Measurements from ENCODE around the gene CPA3. TPM values are rescaled to one million over a fixed set of nuclear protein-coding genes. Genes with fewer than 3 reads are reported as not detected.

The CPA3 gene
- total and polyA plus RNA-seq, 3 experiments from 2014 or later, result not detected

GRCh38 chr3:148925845-148926244, 60.7 kb downstream of the CPA3 start:
- Mint-ChIP-seq H3K36me3 (no peaks in the 10 kb centered on the region), H3K4me3 (no peak overlapping the region), H3K9me3 (peaks cover 0 to 4% (median 0%) of the 10 kb centered on the region in 5 donors), H3K27me3 (peaks cover 0 to 14% of the 10 kb centered on the region in 2 donors), H3K27ac (no peak overlapping the region), H3K4me1 (no peaks in the 10 kb centered on the region)
- H3K4me3 ChIP-seq (ENCODE audit: low read length), result no peak overlapping the region
- H3K27ac ChIP-seq (ENCODE audit: low read depth, low read length), result no peak overlapping the region
- H3K4me1 ChIP-seq (ENCODE audit: insufficient read depth, low read length), result no peaks in the 10 kb centered on the region
- no peak for DNase-seq
- CTCF ChIA-PET, result no interaction called here
- no peaks in the 10 kb centered on the region for H3K27me3 ChIP-seq (ENCODE audit: insufficient read depth, low read length, poor library complexity, severe bottlenecking)
- POLR2A ChIA-PET, result no interaction called here
- H3K9me3 ChIP-seq (ENCODE audit: low read length), result no peaks in the 10 kb centered on the region
- H3K36me3 ChIP-seq (ENCODE audit: insufficient read depth, low read length), result no peaks in the 10 kb centered on the region

GRCh38 chr3:148930752-148931151, 65.7 kb downstream of the CPA3 start:
- H3K9me3 ChIP-seq (ENCODE audit: low read length), result no peaks in the 10 kb centered on the region
- POLR2A ChIA-PET, result interaction anchor here (0.5 kb wide), 1 partner anchor 200 kb away, joined by 3 read pairs; no protein-coding TSS in a partner anchor

GRCh38 chr3:148931574-148931973, 66.5 kb downstream of the CPA3 start:
- CTCF ChIA-PET, result no interaction called here
- no peak for DNase-seq
- Histone ChIP-seq H3K4me3 (ENCODE audit: low read length) (no peak overlapping the region), H3K9me3 (ENCODE audit: low read length) (no peaks in the 10 kb centered on the region), H3K36me3 (ENCODE audit: insufficient read depth, low read length) (no peaks in the 10 kb centered on the region), H3K27ac (ENCODE audit: low read depth, low read length) (no peak overlapping the region), H3K4me1 (ENCODE audit: insufficient read depth, low read length) (no peaks in the 10 kb centered on the region), H3K27me3 (ENCODE audit: insufficient read depth, low read length, poor library complexity, severe bottlenecking) (no peaks in the 10 kb centered on the region)
- H3K9me3 Mint-ChIP-seq, result no peaks in the 10 kb centered on the region
- H3K27ac Mint-ChIP-seq, result no peak overlapping the region
- peaks cover 8 to 17% of the 10 kb centered on the region in 2 donors for H3K27me3 Mint-ChIP-seq
- POLR2A ChIA-PET, result no interaction called here
- no peaks in the 10 kb centered on the region for H3K4me1 Mint-ChIP-seq
- H3K4me3 Mint-ChIP-seq, result no peak overlapping the region
- H3K36me3 Mint-ChIP-seq, result peaks cover 0 to 3% (median 2%) of the 10 kb centered on the region in 3 donors

More at GRCh38 chr3:148930752-148931151, 65.7 kb downstream of the CPA3 start:
- DNase-seq, result no peak
- no peak overlapping the region for H3K27ac Mint-ChIP-seq
- Histone ChIP-seq H3K4me3 (ENCODE audit: low read length) (no peak overlapping the region), H3K27ac (ENCODE audit: low read depth, low read length) (no peak overlapping the region), H3K36me3 (ENCODE audit: insufficient read depth, low read length) (no peaks in the 10 kb centered on the region), H3K4me1 (ENCODE audit: insufficient read depth, low read length) (no peaks in the 10 kb centered on the region), H3K27me3 (ENCODE audit: insufficient read depth, low read length, poor library complexity, severe bottlenecking) (no peaks in the 10 kb centered on the region)
- no peak overlapping the region for H3K4me3 Mint-ChIP-seq
- H3K36me3 Mint-ChIP-seq, result no peaks in the 10 kb centered on the region
- peaks cover 4 to 17% of the 10 kb centered on the region in 2 donors for H3K27me3 Mint-ChIP-seq
- no peaks in the 10 kb centered on the region for H3K4me1 Mint-ChIP-seq
- CTCF ChIA-PET, result no interaction called here
- H3K9me3 Mint-ChIP-seq, result no peaks in the 10 kb centered on the region

- H3K9me3 Mint-ChIP-seq, result no peaks in the 10 kb centered on the region
- peaks cover 0 to 3% (median 2%) of the 10 kb centered on the region in 3 donors for H3K36me3 Mint-ChIP-seq
- no peak overlapping the region for H3K27ac ChIP-seq (ENCODE audit: low read depth, low read length)
- POLR2A ChIA-PET, result no interaction called here
- no peak overlapping the region for H3K4me3 Mint-ChIP-seq
- H3K4me1 ChIP-seq (ENCODE audit: insufficient read depth, low read length), result no peaks in the 10 kb centered on the region
- H3K36me3 ChIP-seq (ENCODE audit: insufficient read depth, low read length), result no peaks in the 10 kb centered on the region
- no peak overlapping the region for H3K4me3 ChIP-seq (ENCODE audit: low read length)
- CTCF ChIA-PET, result interaction anchor here (1.0 to 1.5 kb wide), 2 partner anchors 10 to 11 kb away, joined by 3 to 4 read pairs; no protein-coding TSS in a partner anchor
- peaks cover 9 to 25% of the 10 kb centered on the region in 2 donors for H3K27me3 Mint-ChIP-seq
- no peaks in the 10 kb centered on the region for H3K4me1 Mint-ChIP-seq
- H3K27me3 ChIP-seq (ENCODE audit: insufficient read depth, low read length, poor library complexity, severe bottlenecking), result no peaks in the 10 kb centered on the region
- DNase-seq, result no peak
- no peaks in the 10 kb centered on the region for H3K9me3 ChIP-seq (ENCODE audit: low read length)
- H3K27ac Mint-ChIP-seq, result no peak overlapping the region
Measured at GRCh38 chr3:148932972-148933371, 67.9 kb downstream of the CPA3 start.

GRCh38 chr3:148937467-148938255, 72.6 kb downstream of the CPA3 start:
- Mint-ChIP-seq H3K27ac (no peak overlapping the region), H3K4me1 (no peaks in the 10 kb centered on the region), H3K4me3 (no peak overlapping the region), H3K36me3 (peaks cover 0 to 3% (median 2%) of the 10 kb centered on the region in 3 donors), H3K9me3 (no peaks in the 10 kb centered on the region), H3K27me3 (peaks cover 9 to 39% of the 10 kb centered on the region in 2 donors)
- CTCF ChIA-PET, result no interaction called here
- Histone ChIP-seq H3K4me1 (ENCODE audit: insufficient read depth, low read length) (no peaks in the 10 kb centered on the region), H3K27me3 (ENCODE audit: insufficient read depth, low read length, poor library complexity, severe bottlenecking) (no peaks in the 10 kb centered on the region), H3K27ac (ENCODE audit: low read depth, low read length) (no peak overlapping the region), H3K36me3 (ENCODE audit: insufficient read depth, low read length) (no peaks in the 10 kb centered on the region), H3K4me3 (ENCODE audit: low read length) (no peak overlapping the region), H3K9me3 (ENCODE audit: low read length) (no peaks in the 10 kb centered on the region)
- POLR2A ChIA-PET, result no interaction called here
- DNase-seq, result no peak

- Mint-ChIP-seq H3K4me3 (no peak overlapping the region), H3K27ac (no peak overlapping the region), H3K4me1 (no peaks in the 10 kb centered on the region), H3K36me3 (peaks cover 0 to 3% (median 2%) of the 10 kb centered on the region in 3 donors), H3K9me3 (no peaks in the 10 kb centered on the region), H3K27me3 (peaks cover 8 to 36% of the 10 kb centered on the region in 2 donors)
- DNase-seq, result no peak
- Histone ChIP-seq H3K27me3 (ENCODE audit: insufficient read depth, low read length, poor library complexity, severe bottlenecking) (no peaks in the 10 kb centered on the region), H3K4me1 (ENCODE audit: insufficient read depth, low read length) (no peaks in the 10 kb centered on the region), H3K36me3 (ENCODE audit: insufficient read depth, low read length) (no peaks in the 10 kb centered on the region), H3K4me3 (ENCODE audit: low read length) (no peak overlapping the region), H3K9me3 (ENCODE audit: low read length) (no peaks in the 10 kb centered on the region), H3K27ac (ENCODE audit: low read depth, low read length) (no peak overlapping the region)
- ChIA-PET POLR2A (no interaction called here), CTCF (no interaction called here)
Measured at GRCh38 chr3:148938306-148938705, 73.2 kb downstream of the CPA3 start.

GRCh38 chr3:148938936-148939335, 73.8 kb downstream of the CPA3 start:
- no peaks in the 10 kb centered on the region for H3K36me3 ChIP-seq (ENCODE audit: insufficient read depth, low read length)
- Mint-ChIP-seq H3K4me3 (no peak overlapping the region), H3K27ac (no peak overlapping the region), H3K36me3 (peaks cover 0 to 3% (median 2%) of the 10 kb centered on the region in 3 donors), H3K27me3 (peaks cover 8 to 36% of the 10 kb centered on the region in 2 donors), H3K9me3 (no peaks in the 10 kb centered on the region), H3K4me1 (no peaks in the 10 kb centered on the region)
- DNase-seq, result no peak
- no peaks in the 10 kb centered on the region for H3K9me3 ChIP-seq (ENCODE audit: low read length)
- H3K27ac ChIP-seq (ENCODE audit: low read depth, low read length), result no peak overlapping the region
- no peak overlapping the region for H3K4me3 ChIP-seq (ENCODE audit: low read length)
- POLR2A ChIA-PET, result no interaction called here
- H3K4me1 ChIP-seq (ENCODE audit: insufficient read depth, low read length), result no peaks in the 10 kb centered on the region
- CTCF ChIA-PET, result no interaction called here
- no peaks in the 10 kb centered on the region for H3K27me3 ChIP-seq (ENCODE audit: insufficient read depth, low read length, poor library complexity, severe bottlenecking)

- DNase-seq, result no peak
- H3K36me3 Mint-ChIP-seq, result peaks cover 0 to 3% (median 2%) of the 10 kb centered on the region in 3 donors
- H3K9me3 Mint-ChIP-seq, result no peaks in the 10 kb centered on the region
- peaks cover 3 to 31% of the 10 kb centered on the region in 2 donors for H3K27me3 Mint-ChIP-seq
- H3K36me3 ChIP-seq (ENCODE audit: insufficient read depth, low read length), result no peaks in the 10 kb centered on the region
- no peaks in the 10 kb centered on the region for H3K4me1 Mint-ChIP-seq
- ChIA-PET POLR2A (no interaction called here), CTCF (interaction anchor here (4.1 kb wide), 1 partner anchor 80 kb away, joined by 34 read pairs; no protein-coding TSS in a partner anchor)
- no peak overlapping the region for H3K27ac Mint-ChIP-seq
- no peaks in the 10 kb centered on the region for H3K27me3 ChIP-seq (ENCODE audit: insufficient read depth, low read length, poor library complexity, severe bottlenecking)
- H3K4me3 ChIP-seq (ENCODE audit: low read length), result no peak overlapping the region
- H3K27ac ChIP-seq (ENCODE audit: low read depth, low read length), result no peak overlapping the region
- no peaks in the 10 kb centered on the region for H3K9me3 ChIP-seq (ENCODE audit: low read length)
- H3K4me1 ChIP-seq (ENCODE audit: insufficient read depth, low read length), result no peaks in the 10 kb centered on the region
- no peak overlapping the region for H3K4me3 Mint-ChIP-seq
Measured at GRCh38 chr3:148940983-148941382, 75.9 kb downstream of the CPA3 start.

Data from CD8-positive, alpha-beta memory T cell (primary cell).